ENCODE results near the gene CDK19.

Gene CDK19

GRCh38 chr6:110633731-110634213 lies 181.5 kb downstream of the CDK19 start:
- in situ Hi-C loops (cut with MboI; ENCODE audit: low sequenced_read_pairs, unreplicated experiment) = no loop called here
- DNase-seq (ENCODE audit: low spot score) = no peak
- no peak for TF ChIP-seq CTCF (IDR thresholded peaks at IDR 0.05; ENCODE audit: borderline replicate concordance, control extremely low read depth, extremely low read depth, insufficient read depth, missing control alignments)

DNA sequence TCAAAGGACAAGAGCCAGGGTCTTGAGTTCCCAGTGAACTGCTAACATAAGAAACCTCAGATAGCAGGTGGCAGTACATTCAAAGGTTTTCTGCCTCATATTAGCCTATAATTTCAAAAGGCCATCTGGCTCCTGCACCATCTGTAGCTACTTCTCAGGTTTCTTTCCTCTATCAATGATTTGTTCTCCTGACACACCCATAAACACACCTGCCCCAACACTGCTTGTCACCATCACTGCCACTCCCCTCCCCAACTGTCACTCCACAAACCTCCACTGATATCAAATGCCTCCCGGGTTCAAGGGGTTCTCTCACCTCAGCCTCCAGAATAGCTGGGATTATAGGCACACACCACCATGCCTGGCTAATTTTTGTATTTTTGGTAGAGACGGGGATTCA lies 186.1 kb downstream of the CDK19 start:
- TF ChIP-seq CTCF (IDR thresholded peaks at IDR 0.05; ENCODE audit: borderline replicate concordance, control extremely low read depth, extremely low read depth, insufficient read depth, missing control alignments) = no peak
- in situ Hi-C loops (cut with MboI; ENCODE audit: low sequenced_read_pairs, unreplicated experiment) = no loop called here
- DNase-seq (ENCODE audit: low spot score) = no peak

- in situ Hi-C loops (cut with MboI; ENCODE audit: low sequenced_read_pairs, unreplicated experiment) = no loop called here
- TF ChIP-seq CTCF (IDR thresholded peaks at IDR 0.05; ENCODE audit: borderline replicate concordance, control extremely low read depth, extremely low read depth, insufficient read depth, missing control alignments) = no peak
- DNase-seq (ENCODE audit: low spot score) = no peak
These were observed 186.9 kb downstream of the CDK19 start for GRCh38 chr6:110628330-110628729.

GRCh38 chr6:110626442-110626841 lies 188.8 kb downstream of the CDK19 start:
- in situ Hi-C loops (cut with MboI; ENCODE audit: low sequenced_read_pairs, unreplicated experiment) = no loop called here
- no peak for DNase-seq (ENCODE audit: low spot score)
- no peak for TF ChIP-seq CTCF (IDR thresholded peaks at IDR 0.05; ENCODE audit: borderline replicate concordance, control extremely low read depth, extremely low read depth, insufficient read depth, missing control alignments)

DNA sequence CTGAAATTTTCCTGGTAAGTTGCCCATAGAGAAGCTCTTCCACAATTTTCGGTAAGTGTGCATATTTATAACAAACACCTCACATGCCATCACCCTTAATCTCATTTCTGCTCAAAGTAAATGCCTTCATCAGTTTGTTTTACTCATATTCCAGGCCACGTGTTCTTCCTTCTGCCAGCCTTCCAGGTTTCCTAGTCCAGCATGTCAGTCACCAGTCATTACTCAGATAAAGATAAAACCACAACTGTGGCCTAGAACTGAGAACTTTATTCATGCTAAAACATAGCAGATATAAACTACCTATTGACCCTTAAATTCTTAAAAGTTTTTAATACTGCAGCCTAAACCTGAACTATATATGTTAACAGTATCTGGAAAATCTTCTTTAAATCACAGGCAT lies 189.4 kb downstream of the CDK19 start:
- in situ Hi-C loops (cut with MboI; ENCODE audit: low sequenced_read_pairs, unreplicated experiment) = no loop called here
- DNase-seq (ENCODE audit: low spot score) = no peak
- no peak for TF ChIP-seq CTCF (IDR thresholded peaks at IDR 0.05; ENCODE audit: borderline replicate concordance, control extremely low read depth, extremely low read depth, insufficient read depth, missing control alignments)

DNA sequence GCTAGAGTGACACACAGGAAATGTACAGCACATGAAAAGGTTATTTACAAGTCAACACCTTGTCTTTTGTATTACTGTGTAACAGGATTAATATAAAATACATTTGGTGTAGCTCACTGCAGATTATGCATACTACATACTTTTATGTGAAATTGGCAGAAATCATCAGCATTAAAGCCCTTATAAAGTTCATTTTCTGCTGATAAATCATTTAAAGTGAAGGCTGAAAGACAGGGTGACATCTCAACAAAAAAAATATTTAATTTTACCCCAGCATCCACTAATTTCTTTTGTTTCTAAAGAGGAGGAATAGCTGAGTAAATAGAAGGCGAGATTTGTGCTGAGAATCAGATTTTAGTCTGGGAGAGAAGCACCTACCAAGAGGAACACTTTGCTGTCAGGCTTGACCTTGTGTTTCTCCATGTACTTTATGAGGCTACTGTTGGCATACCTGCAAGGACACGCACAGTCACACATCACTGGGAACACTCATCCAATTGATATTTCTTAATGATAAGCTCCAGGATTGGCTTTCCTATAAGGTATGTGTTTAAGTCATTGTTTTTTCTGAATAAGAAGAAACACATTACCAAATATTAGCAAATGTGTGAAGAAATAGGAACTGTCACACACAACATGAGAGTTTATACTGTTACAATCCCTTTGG lies 192.2 kb downstream of the CDK19 start:
- no peak for TF ChIP-seq CTCF (IDR thresholded peaks at IDR 0.05; ENCODE audit: borderline replicate concordance, control extremely low read depth, extremely low read depth, insufficient read depth, missing control alignments)
- in situ Hi-C loops (cut with MboI; ENCODE audit: low sequenced_read_pairs, unreplicated experiment) = no loop called here

More for the DNA sequence above, 192.2 kb downstream of the CDK19 start:
- DNase-seq (ENCODE audit: low spot score) = no peak

All from GM13976 (cell line).